Activated CD4-positive, alpha-beta T cell treated with anti-CD3 and anti-CD28 coated beads for 36 hours (primary cell): ENCODE results near the gene OPN4. TPM values are rescaled to one million over a fixed set of nuclear protein-coding genes. Genes with fewer than 3 reads are reported as not detected.

Experiments
- ATAC-seq: fragments of 200-7000 bp; cut with Tn5 transposase; one replicate; pipeline ENCODE4 v1.10.0; 2021; ENCODE audit warnings: mild to moderate bottlenecking, moderate library complexity
- CTCF ChIA-PET: fragments of 350-600 bp; sonication (Branson Sonifier 250); formaldehyde crosslinking; loops from one replicate; lab custom pipeline; 2021; ENCODE audit warnings: antibody characterized with exemption; lab: Charles Lee
- POLR2A ChIA-PET: fragments of 350-600 bp; sonication (Branson Sonifier 250); formaldehyde crosslinking; loops from one replicate; lab custom pipeline; 2021; ENCODE audit warnings: antibody characterized with exemption, inconsistent platforms; lab: Charles Lee
- DNase-seq: peaks from one replicate; pipeline ENCODE4 v3.0.0-alpha.2; 2020
- H3K27ac Mint-ChIP-seq: one replicate; pipeline ENCODE4 v1.8.0; 2021; ENCODE audit warnings: mixed read lengths
- H3K27me3 Mint-ChIP-seq: one replicate; pipeline ENCODE4 v1.8.0; 2021; ENCODE audit warnings: mixed read lengths
- H3K36me3 Mint-ChIP-seq: one replicate; pipeline ENCODE4 v1.8.0; 2021; ENCODE audit warnings: low read depth, mixed read lengths
- H3K4me1 Mint-ChIP-seq: one replicate; pipeline ENCODE4 v1.8.0; 2021; ENCODE audit warnings: mixed read lengths
- H3K4me3 Mint-ChIP-seq: one replicate; pipeline ENCODE4 v1.8.0; 2021; ENCODE audit warnings: mild to moderate bottlenecking, moderate library complexity, mixed read lengths
- H3K9me3 Mint-ChIP-seq: one replicate; pipeline ENCODE4 v1.8.0; 2021; ENCODE audit warnings: low read depth, mixed read lengths
- intact Hi-C, 2 experiments: fragments of 100-400 bp; cut with DNase I in 1 of 2; cut with micrococcal nuclease in 1 of 2; formaldehyde crosslinking; loops; one replicate each; pipeline versions ENCODE4 v1.14.2 to v1.15.1; 2022 to 2024; cut with DNase I, micrococcal nuclease
- total RNA-seq, 2 experiments: library from RNA; stranded (reverse); gene quantifications; one replicate each; pipeline ENCODE4 v1.2.3, GENCODE V29; 2021

OPN4 gene
- total RNA-seq, 2 experiments from 2014 or later = not detected

DNA sequence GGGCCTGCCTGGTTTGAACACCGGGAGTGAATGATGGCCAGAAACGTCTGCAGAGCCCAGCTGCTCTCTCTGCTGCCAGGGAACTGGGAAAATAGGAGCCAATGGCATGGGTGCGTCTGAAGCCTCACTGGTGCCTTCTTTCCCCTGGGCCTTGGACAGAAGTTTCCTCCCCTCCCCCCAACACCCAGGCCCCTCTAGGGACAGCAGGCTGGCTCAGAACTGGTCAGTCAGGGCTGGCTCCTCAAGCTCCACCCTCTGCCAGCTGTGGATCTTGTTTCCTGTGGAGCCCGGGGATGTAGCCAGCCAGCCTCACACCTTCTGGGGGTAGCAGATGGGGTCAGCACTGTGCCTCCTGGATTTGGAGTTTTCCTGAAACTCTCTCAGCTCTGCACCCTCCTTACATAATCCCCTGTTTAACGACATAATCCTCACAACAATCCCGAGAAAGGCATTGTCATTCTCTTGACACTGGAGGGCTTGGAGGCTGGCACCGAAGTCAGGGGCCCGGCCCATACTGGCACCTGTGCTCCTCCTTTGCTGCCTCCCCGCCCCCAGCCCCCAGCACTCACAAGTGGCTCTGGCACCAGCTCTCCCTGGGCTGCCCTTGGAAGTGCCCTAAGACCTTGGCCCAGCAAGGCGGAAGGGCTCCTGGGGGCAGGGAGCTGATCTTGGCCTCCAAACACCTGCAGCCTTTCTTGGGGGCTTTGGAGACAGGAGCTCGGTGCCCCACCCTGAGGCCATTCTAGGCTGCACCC is 19.7 kb downstream of the OPN4 start:
- ATAC-seq (no peak), DNase-seq (no peak)
- CTCF ChIA-PET = interaction anchor here (0.8 kb wide), 1 partner anchor 10 kb away, joined by 3 read pairs; no protein-coding TSS in a partner anchor
- Mint-ChIP-seq H3K27ac (no peak overlapping the region), H3K36me3 (no peaks in the 10 kb centered on the region), H3K9me3 (no peaks in the 10 kb centered on the region), H3K4me3 (no peak overlapping the region), H3K4me1 (no peaks in the 10 kb centered on the region), H3K27me3 (no peaks in the 10 kb centered on the region)
- intact Hi-C loops = no loop called here
- POLR2A ChIA-PET = no interaction called here

- H3K36me3 Mint-ChIP-seq = no peaks in the 10 kb centered on the region
- POLR2A ChIA-PET = no interaction called here
- CTCF ChIA-PET = interaction anchor here (0.8 kb wide), 1 partner anchor 9 kb away, joined by 3 read pairs; no protein-coding TSS in a partner anchor
- H3K4me3 Mint-ChIP-seq = no peak overlapping the region
- ATAC-seq = no peak
- H3K27me3 Mint-ChIP-seq = no peaks in the 10 kb centered on the region
- intact Hi-C loops = no loop called here
- no peak for DNase-seq
- no peak overlapping the region for H3K27ac Mint-ChIP-seq
- no peaks in the 10 kb centered on the region for H3K9me3 Mint-ChIP-seq
- H3K4me1 Mint-ChIP-seq = no peaks in the 10 kb centered on the region
Observed at GRCh38 chr10:86674912-86675311, 20.6 kb downstream of the OPN4 start.

DNA sequence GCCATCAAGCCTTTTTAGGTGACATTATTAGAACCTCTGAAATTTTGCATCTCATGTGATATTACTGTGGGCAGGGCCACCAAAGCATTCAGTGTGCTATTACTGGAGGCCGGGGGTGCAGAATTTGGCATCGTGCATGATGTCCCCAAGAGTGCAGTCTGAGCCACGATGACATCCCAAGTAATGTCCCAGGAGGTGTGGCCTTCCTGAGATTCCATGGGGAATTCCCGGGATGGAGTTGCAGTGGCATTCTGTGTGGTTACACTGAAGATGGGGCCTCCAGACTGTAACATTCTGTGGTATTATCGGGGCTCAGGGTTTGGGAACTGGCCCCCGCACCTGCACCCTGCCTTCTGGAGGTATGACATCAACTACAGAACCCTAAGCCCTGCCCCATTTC is 23.0 kb downstream of the OPN4 start:
- H3K36me3 Mint-ChIP-seq = no peaks in the 10 kb centered on the region
- DNase-seq = no peak
- no peak overlapping the region for H3K4me3 Mint-ChIP-seq
- intact Hi-C loops = no loop called here
- no peaks in the 10 kb centered on the region for H3K4me1 Mint-ChIP-seq
- H3K9me3 Mint-ChIP-seq = no peaks in the 10 kb centered on the region
- no peak for ATAC-seq
- POLR2A ChIA-PET = no interaction called here
- no peaks in the 10 kb centered on the region for H3K27me3 Mint-ChIP-seq
- H3K27ac Mint-ChIP-seq = no peak overlapping the region
- CTCF ChIA-PET = interaction anchor here (0.5 kb wide), 1 partner anchor 11 kb away, joined by 3 read pairs; no protein-coding TSS in a partner anchor

GRCh38 chr10:86678999-86679792 is 24.8 kb downstream of the OPN4 start:
- H3K4me1 Mint-ChIP-seq = no peaks in the 10 kb centered on the region
- intact Hi-C loops = no loop called here
- POLR2A ChIA-PET = no interaction called here
- H3K27ac Mint-ChIP-seq = no peak overlapping the region
- no peaks in the 10 kb centered on the region for H3K9me3 Mint-ChIP-seq
- CTCF ChIA-PET = interaction anchor here (0.6 to 1.3 kb wide), 3 partner anchors 10 to 164 kb away, joined by 3 to 4 read pairs (median 3); no protein-coding TSS in a partner anchor
- DNase-seq (no peak), ATAC-seq (no peak)
- no peaks in the 10 kb centered on the region for H3K27me3 Mint-ChIP-seq
- no peak overlapping the region for H3K4me3 Mint-ChIP-seq
- no peaks in the 10 kb centered on the region for H3K36me3 Mint-ChIP-seq

DNA sequence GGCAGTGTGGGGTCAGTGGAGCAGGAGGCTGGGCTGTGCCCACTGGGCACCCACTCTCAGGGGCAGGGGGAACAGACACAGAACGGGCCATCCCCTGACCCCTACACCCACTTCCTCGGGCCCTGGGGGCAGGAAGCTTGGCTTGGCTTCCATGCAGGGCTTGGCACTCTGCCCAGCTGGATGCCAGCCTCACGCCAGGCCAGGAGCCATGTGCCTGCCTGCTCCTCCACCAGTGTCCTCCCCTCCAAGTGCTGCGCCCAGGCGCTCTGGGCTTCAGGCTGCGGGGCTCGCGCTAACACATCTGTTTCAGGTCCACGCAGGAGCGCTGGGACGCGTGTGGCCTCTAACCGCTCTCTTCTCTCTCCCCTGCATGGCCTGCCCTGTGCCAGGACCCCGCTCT is 26.7 kb downstream of the OPN4 start:
- Mint-ChIP-seq H3K4me1 (no peaks in the 10 kb centered on the region), H3K27me3 (no peaks in the 10 kb centered on the region), H3K36me3 (no peaks in the 10 kb centered on the region), H3K4me3 (no peak overlapping the region), H3K27ac (no peak overlapping the region), H3K9me3 (no peaks in the 10 kb centered on the region)
- POLR2A ChIA-PET = no interaction called here
- intact Hi-C loops = no loop called here
- ATAC-seq (no peak), DNase-seq (no peak)
- CTCF ChIA-PET = interaction anchor here (0.9 kb wide), 1 partner anchor 14 kb away, joined by 3 read pairs; no protein-coding TSS in a partner anchor

- DNase-seq (no peak), ATAC-seq (no peak)
- intact Hi-C loops = no loop called here
- Mint-ChIP-seq H3K27ac (no peak overlapping the region), H3K4me3 (no peak overlapping the region), H3K36me3 (no peaks in the 10 kb centered on the region), H3K4me1 (no peaks in the 10 kb centered on the region), H3K9me3 (no peaks in the 10 kb centered on the region), H3K27me3 (no peaks in the 10 kb centered on the region)
- ChIA-PET CTCF (interaction anchor here (1.0 to 1.6 kb wide), 2 partner anchors 12 to 217 kb away, joined by 3 to 5 read pairs; no protein-coding TSS in a partner anchor), POLR2A (no interaction called here)
Observed at GRCh38 chr10:86681722-86682386, 27.5 kb downstream of the OPN4 start.

- POLR2A ChIA-PET = no interaction called here
- CTCF ChIA-PET = interaction anchor here (1.0 to 1.6 kb wide), 3 partner anchors 11 to 216 kb away, joined by 3 to 5 read pairs (median 3); no protein-coding TSS in a partner anchor
- H3K36me3 Mint-ChIP-seq = no peaks in the 10 kb centered on the region
- no peak overlapping the region for H3K27ac Mint-ChIP-seq
- H3K27me3 Mint-ChIP-seq = no peaks in the 10 kb centered on the region
- intact Hi-C loops = no loop called here
- ATAC-seq (no peak), DNase-seq (no peak)
- no peaks in the 10 kb centered on the region for H3K9me3 Mint-ChIP-seq
- no peak overlapping the region for H3K4me3 Mint-ChIP-seq
- no peaks in the 10 kb centered on the region for H3K4me1 Mint-ChIP-seq
Observed at GRCh38 chr10:86682675-86683074, 28.3 kb downstream of the OPN4 start.

DNA sequence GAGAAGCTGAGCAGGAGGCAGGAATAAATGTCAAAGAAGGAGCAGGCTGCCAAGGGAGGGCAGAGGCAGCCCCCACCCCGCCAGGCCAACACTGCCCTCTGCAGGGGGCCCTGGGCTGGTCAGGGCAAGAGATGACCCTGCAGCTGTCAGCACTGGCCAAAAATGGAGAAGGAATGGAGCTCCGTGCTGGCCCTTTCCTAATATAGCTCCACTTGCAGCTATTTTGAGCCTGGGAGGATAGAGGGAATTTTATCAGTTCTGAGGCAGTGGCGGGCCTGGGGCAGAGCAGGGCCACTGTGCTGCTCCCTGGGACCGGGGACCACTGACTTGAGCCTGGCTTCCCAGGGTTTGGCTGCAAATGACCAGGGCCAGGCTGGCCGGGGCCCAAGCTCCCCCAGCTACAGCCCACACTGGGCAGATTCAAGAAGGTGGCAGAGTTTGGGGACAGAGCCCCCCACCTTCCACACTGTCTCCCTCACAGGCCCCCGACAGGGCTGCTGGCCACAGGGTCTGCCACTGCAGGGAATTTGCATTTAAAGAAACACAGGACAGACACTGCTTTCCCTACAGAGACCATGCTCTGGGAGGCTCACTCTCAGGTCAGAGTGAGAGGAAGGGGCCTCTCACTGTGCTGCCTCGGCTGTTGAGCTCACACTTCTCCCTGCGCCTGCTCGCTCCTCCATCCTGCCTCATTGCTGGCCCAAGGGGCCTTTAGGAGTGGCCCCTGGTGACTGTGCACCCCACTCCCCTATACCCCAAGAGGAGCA is 30.2 kb downstream of the OPN4 start:
- no peaks in the 10 kb centered on the region for H3K4me1 Mint-ChIP-seq
- intact Hi-C loops = no loop called here
- H3K4me3 Mint-ChIP-seq = no peak overlapping the region
- ATAC-seq (no peak), DNase-seq (peak; percentile 14)
- CTCF ChIA-PET = interaction anchor here (0.8 to 1.0 kb wide), 3 partner anchors 10 to 206 kb away, joined by 3 read pairs; no protein-coding TSS in a partner anchor
- H3K36me3 Mint-ChIP-seq = no peaks in the 10 kb centered on the region
- POLR2A ChIA-PET = no interaction called here
- no peak overlapping the region for H3K27ac Mint-ChIP-seq
- no peaks in the 10 kb centered on the region for H3K9me3 Mint-ChIP-seq
- no peaks in the 10 kb centered on the region for H3K27me3 Mint-ChIP-seq

- H3K27ac Mint-ChIP-seq = no peak overlapping the region
- ATAC-seq = no peak
- H3K9me3 Mint-ChIP-seq = no peaks in the 10 kb centered on the region
- H3K36me3 Mint-ChIP-seq = no peaks in the 10 kb centered on the region
- intact Hi-C loops = no loop called here
- ChIA-PET POLR2A (no interaction called here), CTCF (interaction anchor here (0.7 to 1.0 kb wide), 2 partner anchors 206 to 243 kb away, joined by 3 read pairs; no protein-coding TSS in a partner anchor)
- no peak overlapping the region for H3K4me3 Mint-ChIP-seq
- DNase-seq = no peak
- no peaks in the 10 kb centered on the region for H3K4me1 Mint-ChIP-seq
- no peaks in the 10 kb centered on the region for H3K27me3 Mint-ChIP-seq
Observed at GRCh38 chr10:86685416-86685815, 31.1 kb downstream of the OPN4 start.

DNA sequence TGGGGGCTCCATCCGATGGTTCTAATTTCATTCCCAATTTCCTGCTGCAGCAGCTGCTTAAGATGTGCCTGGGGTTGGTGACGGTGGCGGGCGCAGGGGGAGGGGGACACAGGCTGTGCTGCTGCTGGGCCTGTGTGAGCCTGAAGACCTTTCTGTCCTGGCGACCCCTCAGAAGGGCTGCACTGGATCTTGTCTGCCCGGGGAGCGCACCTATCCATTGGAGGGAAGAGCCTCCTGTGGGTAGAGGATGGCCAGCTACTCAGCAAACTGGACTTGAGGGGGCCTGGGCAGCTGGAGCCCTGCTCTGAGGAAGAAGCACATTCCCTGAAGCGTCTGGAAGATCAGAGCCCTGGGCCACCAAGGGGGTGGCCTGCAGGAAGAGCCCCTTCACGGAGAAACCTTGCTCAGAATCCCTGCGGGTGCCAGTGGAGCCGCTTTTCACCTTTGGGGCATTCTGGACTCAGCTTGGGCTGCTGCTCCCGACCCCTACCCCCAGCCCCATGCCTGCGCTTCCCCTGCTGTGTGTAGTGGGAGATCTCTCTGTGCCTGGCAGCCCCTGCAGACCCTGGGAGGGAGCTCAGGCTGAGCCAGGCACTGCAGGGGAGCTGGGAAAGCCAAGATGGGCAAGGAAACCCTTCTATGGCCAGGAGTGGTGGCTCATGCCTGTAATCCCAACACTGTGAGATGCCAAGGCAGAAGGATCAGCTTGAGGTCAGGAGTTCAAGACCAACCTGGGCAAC is 31.7 kb downstream of the OPN4 start:
- ATAC-seq (no peak), DNase-seq (no peak)
- Mint-ChIP-seq H3K9me3 (no peaks in the 10 kb centered on the region), H3K27ac (no peak overlapping the region), H3K4me3 (no peak overlapping the region), H3K27me3 (no peaks in the 10 kb centered on the region), H3K36me3 (no peaks in the 10 kb centered on the region), H3K4me1 (no peaks in the 10 kb centered on the region)
- POLR2A ChIA-PET = no interaction called here
- CTCF ChIA-PET = interaction anchor here (0.5 to 0.7 kb wide), 2 partner anchors 94 to 244 kb away, joined by 3 to 4 read pairs; no protein-coding TSS in a partner anchor
- intact Hi-C loops = no loop called here
